ENCODE measurements around the gene RBM20. TPM values are rescaled to one million over a fixed set of nuclear protein-coding genes. Genes with fewer than 3 reads are reported as not detected.
A peak's percentile ranks its signal among the peaks of the same experiment; 100 is the strongest.

Gene RBM20
- total RNA-seq, 4 donors from 2014 or later = 0.54 to 4.3 (median 1.5) TPM

GRCh38 chr10:110786172-110786571, 142.0 kb downstream of the RBM20 start:
- Histone ChIP-seq H3K27ac (peak overlapping the region; percentile 85 to 96 (median 94)), H3K9me3 (no peaks in the 10 kb centered on the region), H3K36me3 (no peaks in the 10 kb centered on the region), H3K27me3 (no peaks in the 10 kb centered on the region), H3K4me1 (peaks cover 25 to 45% of the 10 kb centered on the region in 2 donors), H3K4me3 (replicated peaks in 1 of 3) (no peak overlapping the region)
- 30 to 52% methylated on average over 8 of the region's 8 CpGs for WGBS, 2 donors
- no peak for TF ChIP-seq CTCF (IDR thresholded peaks at IDR 0.05)
- peak in 1 of 2 donors; percentile 83 for TF ChIP-seq POLR2A (IDR thresholded peaks at IDR 0.05)
- DNase-seq = peak; percentile 95 to 96
- intact Hi-C loops (cut with DNase I) = no loop called here

GRCh38 chr10:110788620-110789385, 144.7 kb downstream of the RBM20 start:
- no peak for DNase-seq
- TF ChIP-seq POLR2A (IDR thresholded peaks at IDR 0.05) = no peak
- TF ChIP-seq CTCF (IDR thresholded peaks at IDR 0.05) = no peak
- Histone ChIP-seq H3K9me3 (no peaks in the 10 kb centered on the region), H3K27me3 (no peaks in the 10 kb centered on the region), H3K36me3 (no peaks in the 10 kb centered on the region), H3K4me1 (peaks cover 27 to 56% of the 10 kb centered on the region in 2 donors), H3K4me3 (replicated peaks in 1 of 3) (no peak overlapping the region), H3K27ac (peak overlapping the region in 1 of 3 donors; percentile 67)
- intact Hi-C loops (cut with DNase I) = no loop called here
- 89 to 92% methylated on average over 8 of the region's 8 CpGs for WGBS, 2 donors

GRCh38 chr10:110789604-110790433, 145.7 kb downstream of the RBM20 start:
- H3K4me1 ChIP-seq = peaks cover 32 to 54% of the 10 kb centered on the region in 2 donors
- H3K4me3 ChIP-seq (replicated peaks in 1 of 3) = no peak overlapping the region
- peak in 1 of 2 donors; percentile 36 for DNase-seq
- no peaks in the 10 kb centered on the region for H3K27me3 ChIP-seq
- WGBS, 2 donors = 71 to 78% methylated on average over 10 of the region's 10 CpGs
- H3K27ac ChIP-seq = peak overlapping the region; percentile 16 to 67 (median 41)
- H3K36me3 ChIP-seq = no peaks in the 10 kb centered on the region
- no peaks in the 10 kb centered on the region for H3K9me3 ChIP-seq
- intact Hi-C loops (cut with DNase I) = no loop called here
- TF ChIP-seq CTCF (IDR thresholded peaks at IDR 0.05) = no peak
- TF ChIP-seq POLR2A (IDR thresholded peaks at IDR 0.05) = peak in 1 of 2 donors; percentile 41

GRCh38 chr10:110790913-110791506, 146.9 kb downstream of the RBM20 start:
- Histone ChIP-seq H3K4me3 (replicated peaks in 1 of 3) (no peak overlapping the region), H3K36me3 (no peaks in the 10 kb centered on the region), H3K9me3 (no peaks in the 10 kb centered on the region), H3K27ac (no peak overlapping the region), H3K27me3 (no peaks in the 10 kb centered on the region), H3K4me1 (peaks cover 29 to 53% of the 10 kb centered on the region in 2 donors)
- intact Hi-C loops (cut with DNase I) = no loop called here
- no peak for DNase-seq
- TF ChIP-seq CTCF (IDR thresholded peaks at IDR 0.05) (no peak), POLR2A (IDR thresholded peaks at IDR 0.05) (no peak)
- 85 to 92% methylated on average over 8 of the region's 8 CpGs for WGBS, 2 donors

Data from thyroid gland (tissue), 4 donors.